Measurements from ENCODE around the gene ANTXR2. TPM values are rescaled to one million over a fixed set of nuclear protein-coding genes. Genes with fewer than 3 reads are reported as not detected.

The ANTXR2 gene
- total RNA-seq, 2 experiments from 2014 or later = 15.3 to 16.7 TPM

- ATAC-seq (ENCODE audit: poor library complexity) = no peak
- Mint-ChIP-seq H3K9me3 (no peaks in the 10 kb centered on the region), H3K36me3 (ENCODE audit: low read depth) (no peaks in the 10 kb centered on the region), H3K27ac (no peak overlapping the region), H3K4me1 (ENCODE audit: low read depth) (peaks cover 17% of the 10 kb centered on the region), H3K27me3 (no peaks in the 10 kb centered on the region), H3K4me3 (no peak overlapping the region)
- Histone ChIP-seq H3K27me3 (ENCODE audit: control insufficient read depth in 1 of 2, insufficient read depth in 2 of 2, low read length in 2 of 2) (no peaks in the 10 kb centered on the region), H3K27ac (ENCODE audit: low read depth in 1 of 2, low read length in 2 of 2) (no peak overlapping the region), H3K9me3 (ENCODE audit: control insufficient read depth in 1 of 2, insufficient read depth in 1 of 2, low read length in 2 of 2) (no peaks in the 10 kb centered on the region), H3K36me3 (ENCODE audit: insufficient read depth, low read length) (no peaks in the 10 kb centered on the region), H3K4me1 (ENCODE audit: insufficient read depth, low read length) (peaks cover 3% of the 10 kb centered on the region), H3K4me3 (ENCODE audit: low read length) (no peak overlapping the region)
- no peak for TF ChIP-seq CTCF (IDR thresholded peaks at IDR 0.05)
- DNase-seq = no peak
- ChIA-PET POLR2A (no interaction called here), CTCF (interaction anchor here (1.1 to 1.9 kb wide), 2 partner anchors 11 to 14 kb away, joined by 3 to 6 read pairs; no protein-coding TSS in a partner anchor)
- intact Hi-C loops (cut with DNase I, micrococcal nuclease) = no loop called here
Measured at GRCh38 chr4:80082693-80083092, 9.7 kb upstream of the ANTXR2 start.

- POLR2A ChIA-PET = no interaction called here
Measured at GRCh38 chr4:80081566-80081965, 8.5 kb upstream of the ANTXR2 start.

GRCh38 chr4:80079255-80079923 lies 6.4 kb upstream of the ANTXR2 start:
- H3K4me1 ChIP-seq (ENCODE audit: insufficient read depth, low read length) = peaks cover 7% of the 10 kb centered on the region
- no peaks in the 10 kb centered on the region for H3K9me3 Mint-ChIP-seq
- H3K4me3 ChIP-seq (ENCODE audit: low read length) = no peak overlapping the region
- no peak for ATAC-seq (ENCODE audit: poor library complexity)
- no peaks in the 10 kb centered on the region for H3K27me3 Mint-ChIP-seq
- ChIA-PET POLR2A (no interaction called here), CTCF (no interaction called here)
- H3K9me3 ChIP-seq (ENCODE audit: control insufficient read depth in 1 of 2, insufficient read depth in 1 of 2, low read length in 2 of 2) = no peaks in the 10 kb centered on the region
- H3K27me3 ChIP-seq (ENCODE audit: control insufficient read depth in 1 of 2, insufficient read depth in 2 of 2, low read length in 2 of 2) = no peaks in the 10 kb centered on the region
- no peaks in the 10 kb centered on the region for H3K36me3 Mint-ChIP-seq (ENCODE audit: low read depth)
- intact Hi-C loops (cut with DNase I, micrococcal nuclease) = no loop called here
- no peak overlapping the region for H3K27ac ChIP-seq (ENCODE audit: low read depth in 1 of 2, low read length in 2 of 2)
- TF ChIP-seq CTCF (IDR thresholded peaks at IDR 0.05) = no peak
- no peak overlapping the region for H3K27ac Mint-ChIP-seq
- H3K4me3 Mint-ChIP-seq = no peak overlapping the region
- DNase-seq = no peak
- H3K36me3 ChIP-seq (ENCODE audit: insufficient read depth, low read length) = no peaks in the 10 kb centered on the region
- peaks cover 37% of the 10 kb centered on the region for H3K4me1 Mint-ChIP-seq (ENCODE audit: low read depth)

More at GRCh38 chr4:80081566-80081965, 8.5 kb upstream of the ANTXR2 start:
- Histone ChIP-seq H3K36me3 (ENCODE audit: insufficient read depth, low read length) (no peaks in the 10 kb centered on the region), H3K4me1 (ENCODE audit: insufficient read depth, low read length) (peaks cover 3% of the 10 kb centered on the region), H3K9me3 (ENCODE audit: control insufficient read depth in 1 of 2, insufficient read depth in 1 of 2, low read length in 2 of 2) (no peaks in the 10 kb centered on the region), H3K4me3 (ENCODE audit: low read length) (no peak overlapping the region), H3K27ac (ENCODE audit: low read depth in 1 of 2, low read length in 2 of 2) (no peak overlapping the region), H3K27me3 (ENCODE audit: control insufficient read depth in 1 of 2, insufficient read depth in 2 of 2, low read length in 2 of 2) (no peaks in the 10 kb centered on the region)
- H3K36me3 Mint-ChIP-seq (ENCODE audit: low read depth) = no peaks in the 10 kb centered on the region
- no peaks in the 10 kb centered on the region for H3K27me3 Mint-ChIP-seq
- ATAC-seq (ENCODE audit: poor library complexity) = no peak
- H3K4me3 Mint-ChIP-seq = no peak overlapping the region
- H3K9me3 Mint-ChIP-seq = no peaks in the 10 kb centered on the region
- intact Hi-C loops (cut with DNase I, micrococcal nuclease) = no loop called here
- CTCF ChIA-PET = interaction anchor here (0.8 kb wide), 1 partner anchor 102 kb away, joined by 3 read pairs; no protein-coding TSS in a partner anchor
- no peak overlapping the region for H3K27ac Mint-ChIP-seq
- TF ChIP-seq CTCF (IDR thresholded peaks at IDR 0.05) = no peak
- peaks cover 20% of the 10 kb centered on the region for H3K4me1 Mint-ChIP-seq (ENCODE audit: low read depth)
- peak in 1 of 14 experiments; percentile 31 for DNase-seq

Measured in CD4-positive, alpha-beta T cell (primary cell).